ENCODE data around the gene POFUT1. TPM values are rescaled to one million over a fixed set of nuclear protein-coding genes. Genes with fewer than 3 reads are reported as not detected.
A peak's percentile ranks its signal among the peaks of the same experiment; 100 is the strongest.

Gene POFUT1
- total and polyA plus RNA-seq, 2 of the 8 experiments (the other 6 are each of a cell fraction or from before 2014, with no cell fraction given) = 19.4 to 24.4 TPM

DNA sequence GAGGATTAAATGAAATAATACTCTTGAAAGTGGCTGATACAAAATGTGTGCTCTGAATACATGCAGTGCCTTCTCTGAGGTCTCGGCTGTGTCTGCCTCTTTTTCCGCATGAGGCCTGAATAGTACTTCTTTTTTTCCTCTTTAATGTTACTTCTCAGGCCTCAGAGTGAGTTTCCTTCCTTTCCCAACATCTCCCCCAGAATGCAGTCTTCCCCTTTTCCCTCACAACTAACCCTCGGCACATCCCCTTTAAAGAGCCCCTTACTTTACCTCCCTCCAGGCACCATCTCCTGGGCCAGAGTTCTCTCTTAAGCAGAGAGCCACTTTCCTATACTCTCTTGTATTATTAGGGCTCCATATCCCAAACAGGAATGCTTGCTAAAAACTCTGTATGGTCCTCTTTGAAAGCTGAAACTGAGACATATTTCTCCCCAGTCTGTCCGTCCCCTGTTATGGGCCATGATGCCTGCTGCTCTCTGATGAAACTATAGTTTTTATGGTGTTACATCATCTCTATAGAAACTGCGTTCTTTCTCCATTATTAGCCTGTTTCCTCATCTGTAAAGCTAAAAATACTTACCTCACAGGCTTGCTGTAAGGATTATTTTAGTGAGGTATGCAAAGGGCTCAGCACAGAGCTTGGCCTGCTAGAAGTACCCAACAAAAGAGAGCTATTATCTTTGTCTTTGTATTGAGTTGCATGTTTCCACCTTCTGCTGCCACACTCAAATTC lies 2.4 kb upstream of the POFUT1 start:
- peaks cover 19 to 86% of the 10 kb centered on the region in 2 experiments for H3K79me2 ChIP-seq (ENCODE audit: control insufficient read depth in 1 of 2, insufficient read depth in 2 of 2, low read length in 2 of 2)
- H4K5ac ChIP-seq (ENCODE audit: insufficient read length, low read depth, low read length) = no peak overlapping the region
- peak overlapping the region; percentile 12 to 83; a peak in 3 of 4 replicates for H3K4me2 ChIP-seq (ENCODE audit: insufficient read depth in 1 of 2, low read depth in 2 of 2, low read length in 2 of 2)
- no peak overlapping the region for H3K4ac ChIP-seq (replicated peaks; ENCODE audit: insufficient read length, low read depth, low read length)
- no peak overlapping the region for H2AFZ ChIP-seq (ENCODE audit: low read length)
- no peak overlapping the region for H4K8ac ChIP-seq (ENCODE audit: extremely low read depth, insufficient read depth, low read length)
- no peak overlapping the region for H3K9ac ChIP-seq (replicated peaks in 1 of 4; ENCODE audit: extremely low read depth in 1 of 4, low read depth in 3 of 4, low read length in 3 of 4)
- no peak overlapping the region for H2BK12ac ChIP-seq (ENCODE audit: low read depth, low read length)
- POLR2A ChIA-PET (ENCODE audit: partially characterized antibody) = interaction anchor here (0.6 to 8.7 kb wide), 8 partner anchors 11 to 639 kb away, joined by 3 to 77 read pairs (median 4); no protein-coding TSS in a partner anchor
- H2BK20ac ChIP-seq (ENCODE audit: low read length) = no peak overlapping the region
- H3K23me2 ChIP-seq (ENCODE audit: low read depth, low read length) = peaks cover 11% of the 10 kb centered on the region; the same call in 1 of the 2 replicates
- no peak for FAIRE-seq
- no peaks in the 10 kb centered on the region; a peak in 2 of 7 replicates for H3K27me3 ChIP-seq (replicated peaks in 1 of 4; ENCODE audit: control insufficient read depth in 3 of 4, extremely low read depth in 1 of 4, insufficient read depth in 3 of 4, low read length in 3 of 4)
- H3K4me3 ChIP-seq (ENCODE audit: extremely low read depth in 1 of 4, insufficient read depth in 2 of 4, low read depth in 3 of 4, low read length in 4 of 4) = peak overlapping the region in 1 of 4 experiments; percentile 95; a peak in 2 of 8 replicates
- DNase-seq (ENCODE audit: low read depth in 1 of 2, low spot score in 2 of 2) = no peak
- WGBS, 2 experiments (ENCODE audit: extremely low coverage in 1 of 2, insufficient coverage in 1 of 2, insufficient read length in 1 of 2, insufficient replicate concordance in 2 of 2, low coverage in 1 of 2, low lambda C conversion rate in 2 of 2, missing lambda C conversion rate in 1 of 2) = 86% methylated on average over 5 of the region's 5 CpGs; no CpG with 5 or more reads in 1 of the 2 experiments
- no peak overlapping the region for H2BK120ac ChIP-seq (replicated peaks; ENCODE audit: low read depth, low read length)
- H3K18ac ChIP-seq (ENCODE audit: extremely low read depth, low read length) = no peak overlapping the region
- peaks cover 0 to 25% (median 20%) of the 10 kb centered on the region in 4 experiments; a peak in 5 of 7 replicates for H3K4me1 ChIP-seq (replicated peaks in 1 of 4; ENCODE audit: control insufficient read depth in 3 of 4, insufficient read depth in 4 of 4, low read length in 3 of 4)
- peaks cover 18% of the 10 kb centered on the region for H3K79me1 ChIP-seq (ENCODE audit: low read depth, low read length)
- no peak overlapping the region for H3K14ac ChIP-seq (ENCODE audit: insufficient read length)
- no peaks in the 10 kb centered on the region for H3K9me3 ChIP-seq (ENCODE audit: insufficient read depth in 2 of 2, low read depth in 1 of 2, low read length in 1 of 2)
- H4K20me1 ChIP-seq (replicated peaks in 1 of 2; ENCODE audit: control insufficient read depth in 1 of 2, insufficient read depth in 2 of 2, low read length in 2 of 2) = peaks cover 6 to 22% of the 10 kb centered on the region in 2 experiments
- no peak overlapping the region for H3K27ac ChIP-seq (ENCODE audit: low read depth, low read length)
- no peak overlapping the region for H3K56ac ChIP-seq (replicated peaks; ENCODE audit: insufficient read length, low read depth, low read length)
- CTCF ChIA-PET (ENCODE audit: partially characterized antibody) = interaction anchor here (0.7 to 1.1 kb wide), 2 partner anchors 14 to 15 kb away, joined by 3 to 4 read pairs; no protein-coding TSS in a partner anchor
- H3K36me3 ChIP-seq (ENCODE audit: control insufficient read depth in 2 of 4, insufficient read depth in 4 of 4, low read length in 3 of 4) = peaks cover 14 to 23% (median 19%) of the 10 kb centered on the region in 4 experiments
- H4K91ac ChIP-seq (replicated peaks; ENCODE audit: insufficient read length, low read length) = no peak overlapping the region
- H2BK15ac ChIP-seq (ENCODE audit: low read length) = no peak overlapping the region
- no peak overlapping the region for H2AK5ac ChIP-seq (ENCODE audit: low read depth, low read length)
- no peak overlapping the region for H2BK5ac ChIP-seq (ENCODE audit: low read depth, low read length)
- H3K23ac ChIP-seq (ENCODE audit: insufficient read length) = no peak overlapping the region
- TF ChIP-seq CHD2 (IDR thresholded peaks at IDR 0.05; ENCODE audit: low read length) (no peak), JUN (IDR thresholded peaks at IDR 0.05; ENCODE audit: low read depth, low read length) (no peak), RAD21 (IDR thresholded peaks at IDR 0.05 in 1 of 2, conservative IDR thresholded peaks at IDR 0.05 in 1 of 2; ENCODE audit: low read depth in 2 of 2, low read length in 2 of 2) (no peak), CTCF (IDR thresholded peaks at IDR 0.05; ENCODE audit: control extremely low read depth in 1 of 3, insufficient read depth in 1 of 3, low read depth in 1 of 3, low read length in 3 of 3) (no peak), SP1 (IDR thresholded peaks at IDR 0.05; ENCODE audit: low read depth, low read length) (no peak), ASH2L (IDR thresholded peaks at IDR 0.05; ENCODE audit: low read length) (no peak), PHF8 (conservative IDR thresholded peaks at IDR 0.05; ENCODE audit: low read depth, low read length) (no peak), GABPA (IDR thresholded peaks at IDR 0.05; ENCODE audit: borderline replicate concordance, insufficient read depth, low read length) (no peak), TEAD4 (IDR thresholded peaks at IDR 0.05; ENCODE audit: low read depth, low read length) (no peak)
